HUDEP-2 (cell line): ENCODE data around the gene NEURL1B.
A peak's percentile ranks its signal among the peaks of the same experiment; 100 is the strongest.
"Not testable (repeated sequence)": the region's sequence is repeated elsewhere in the genome, so short reads cannot be mapped to it uniquely, and the experiment has no call there.

Experiments
- DNase-seq, 76 experiments: peaks; one replicate each; lab custom pipeline; 2025; ENCODE audit not compliant: unreplicated experiment in 76 of 76; lab: John Stamatoyannopoulos, UW

The NEURL1B gene

GRCh38 chr5:172640822-172641358 lies at the start of gene NEURL1B:
Gene NEURL1B, plus strand, starts transcription at chr5:172641263. Its CDS starts 144 bp downstream, at chr5:172641407.
- DNase-seq: peak in 35 of 76 experiments; percentile 2 to 47 (median 17)

GRCh38 chr5:172591636-172592035 lies 49.4 kb upstream of the NEURL1B start:
- no peak for DNase-seq

GRCh38 chr5:172592881-172593280 lies 48.2 kb upstream of the NEURL1B start:
- DNase-seq: no peak

- no peak for DNase-seq
Measured at GRCh38 chr5:172593306-172593705, 47.8 kb upstream of the NEURL1B start.

- no peak for DNase-seq
Measured at GRCh38 chr5:172593721-172594235, 47.3 kb upstream of the NEURL1B start.

GRCh38 chr5:172594431-172594830 lies 46.6 kb upstream of the NEURL1B start:
- no peak for DNase-seq

- DNase-seq: no peak
Measured at GRCh38 chr5:172594867-172595466, 46.1 kb upstream of the NEURL1B start.

GRCh38 chr5:172595596-172596455 lies 45.2 kb upstream of the NEURL1B start:
- DNase-seq: no peak

- DNase-seq: no peak
Measured at GRCh38 chr5:172596638-172597231, 44.3 kb upstream of the NEURL1B start.

- no peak for DNase-seq
Measured at GRCh38 chr5:172597755-172598155, 43.3 kb upstream of the NEURL1B start.

- DNase-seq: no peak
Measured at GRCh38 chr5:172598251-172599203, 42.5 kb upstream of the NEURL1B start.

GRCh38 chr5:172599204-172599567 lies 41.9 kb upstream of the NEURL1B start:
- no peak for DNase-seq

- no peak for DNase-seq
Measured at GRCh38 chr5:172600571-172600970, 40.5 kb upstream of the NEURL1B start.

GRCh38 chr5:172601576-172601975 lies 39.5 kb upstream of the NEURL1B start:
- not testable (repeated sequence) for DNase-seq

- no peak for DNase-seq
Measured at GRCh38 chr5:172602783-172603231, 38.3 kb upstream of the NEURL1B start.

GRCh38 chr5:172603251-172603806 lies 37.7 kb upstream of the NEURL1B start:
- no peak for DNase-seq

GRCh38 chr5:172605466-172605865 lies 35.6 kb upstream of the NEURL1B start:
- no peak for DNase-seq

- DNase-seq: no peak
Measured at GRCh38 chr5:172606156-172606785, 34.8 kb upstream of the NEURL1B start.

GRCh38 chr5:172607213-172607793 lies 33.8 kb upstream of the NEURL1B start:
- DNase-seq: no peak
